ENCODE data around the gene MICAL2.

Gene MICAL2

GRCh38 chr11:12289667-12290476, 179.5 kb downstream of the MICAL2 start:
- DNase-seq = no peak

- DNase-seq = no peak
Measured at GRCh38 chr11:12290477-12290922, 180.1 kb downstream of the MICAL2 start.

- DNase-seq = no peak
Measured at GRCh38 chr11:12291313-12291712, 180.9 kb downstream of the MICAL2 start.

GRCh38 chr11:12291766-12292165, 181.4 kb downstream of the MICAL2 start:
- DNase-seq = no peak

GRCh38 chr11:12292766-12293165, 182.4 kb downstream of the MICAL2 start:
- no peak for DNase-seq

GRCh38 chr11:12293486-12293885, 183.1 kb downstream of the MICAL2 start:
- no peak for DNase-seq

- DNase-seq = no peak
Measured at GRCh38 chr11:12294613-12295012, 184.2 kb downstream of the MICAL2 start.

- DNase-seq = no peak
Measured at GRCh38 chr11:12295943-12296342, 185.6 kb downstream of the MICAL2 start.

- DNase-seq = no peak
Measured at GRCh38 chr11:12298610-12299009, 188.2 kb downstream of the MICAL2 start.

GRCh38 chr11:12301379-12301778, 191.0 kb downstream of the MICAL2 start:
- no peak for DNase-seq

- peak; percentile 57 for DNase-seq
Measured at GRCh38 chr11:12303421-12304149, 193.2 kb downstream of the MICAL2 start.

- no peak for DNase-seq
Measured at GRCh38 chr11:12306830-12307229, 196.4 kb downstream of the MICAL2 start.

- no peak for DNase-seq
Measured at GRCh38 chr11:12312132-12312531, 201.7 kb downstream of the MICAL2 start.
